ENCODE measurements around the gene ZNF44.

GRCh38 chr19:12330340-12330739 is 35.7 kb upstream of the ZNF44 start:
- TF ChIP-seq, protein P1, sequence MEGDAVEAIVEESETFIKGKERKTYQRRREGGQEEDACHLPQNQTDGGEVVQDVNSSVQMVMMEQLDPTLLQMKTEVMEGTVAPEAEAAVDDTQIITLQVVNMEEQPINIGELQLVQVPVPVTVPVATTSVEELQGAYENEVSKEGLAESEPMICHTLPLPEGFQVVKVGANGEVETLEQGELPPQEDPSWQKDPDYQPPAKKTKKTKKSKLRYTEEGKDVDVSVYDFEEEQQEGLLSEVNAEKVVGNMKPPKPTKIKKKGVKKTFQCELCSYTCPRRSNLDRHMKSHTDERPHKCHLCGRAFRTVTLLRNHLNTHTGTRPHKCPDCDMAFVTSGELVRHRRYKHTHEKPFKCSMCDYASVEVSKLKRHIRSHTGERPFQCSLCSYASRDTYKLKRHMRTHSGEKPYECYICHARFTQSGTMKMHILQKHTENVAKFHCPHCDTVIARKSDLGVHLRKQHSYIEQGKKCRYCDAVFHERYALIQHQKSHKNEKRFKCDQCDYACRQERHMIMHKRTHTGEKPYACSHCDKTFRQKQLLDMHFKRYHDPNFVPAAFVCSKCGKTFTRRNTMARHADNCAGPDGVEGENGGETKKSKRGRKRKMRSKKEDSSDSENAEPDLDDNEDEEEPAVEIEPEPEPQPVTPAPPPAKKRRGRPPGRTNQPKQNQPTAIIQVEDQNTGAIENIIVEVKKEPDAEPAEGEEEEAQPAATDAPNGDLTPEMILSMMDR (IDR thresholded peaks at IDR 0.05) = no peak
- TF ChIP-seq POLR2A (IDR thresholded peaks at IDR 0.05) = no peak

Data from adrenal gland (tissue), 5 donors.